ENCODE results near the gene TMEM101. TPM values are rescaled to one million over a fixed set of nuclear protein-coding genes. Genes with fewer than 3 reads are reported as not detected.

TMEM101 gene
- total and polyA plus RNA-seq, 2 donors (not counting 1 experiment from before 2014, with no cell fraction given), result 16.3 to 25.3 TPM

GRCh38 chr17:44000871-44001460 lies 13.8 kb downstream of the TMEM101 start:
- ATAC-seq (ENCODE audit: low read depth), result no peak
- Histone ChIP-seq H3K4me3 (ENCODE audit: control extremely low read depth in 1 of 5, extremely low read depth in 1 of 5, insufficient read depth in 1 of 5, low read depth in 2 of 5, low read length in 4 of 5) (no peak overlapping the region), H4K20me1 (ENCODE audit: control insufficient read depth, insufficient read depth, low read length, poor library complexity, severe bottlenecking) (no peaks in the 10 kb centered on the region), H3K4me1 (ENCODE audit: control insufficient read depth in 2 of 2, insufficient read depth in 2 of 2, low read length in 2 of 2) (peaks cover 17 to 18% of the 10 kb centered on the region in 2 donors), H3K9me3 (ENCODE audit: control extremely low read depth in 1 of 3, control insufficient read depth in 2 of 3, insufficient read depth in 1 of 3, low read length in 2 of 3) (peaks cover 0 to 12% (median 0%) of the 10 kb centered on the region in 3 donors), H3K36me3 (replicated peaks in 1 of 2; ENCODE audit: control extremely low read depth in 1 of 2, control insufficient read depth in 1 of 2, extremely low read depth in 1 of 2, insufficient read depth in 2 of 2, low read length in 1 of 2) (no peaks in the 10 kb centered on the region), H3K79me2 (ENCODE audit: control insufficient read depth, insufficient read depth, low read length) (no peaks in the 10 kb centered on the region), H3K4me2 (replicated peaks; ENCODE audit: low read depth, low read length, poor library complexity, severe bottlenecking) (no peak overlapping the region), H3K9ac (ENCODE audit: low read length) (no peak overlapping the region), H3K27ac (ENCODE audit: low read length in 2 of 2) (no peak overlapping the region), H3K27me3 (replicated peaks in 1 of 4; ENCODE audit: control extremely low read depth in 1 of 4, control insufficient read depth in 3 of 4, insufficient read depth in 4 of 4, low read length in 3 of 4) (peaks cover 0 to 24% (median 10%) of the 10 kb centered on the region in 4 experiments), H2AFZ (ENCODE audit: insufficient read depth, low read depth, low read length, poor library complexity, severe bottlenecking) (no peak overlapping the region)
- no peak for TF ChIP-seq CTCF (IDR thresholded peaks at IDR 0.05)
- no peak for TF ChIP-seq EZH2 (IDR thresholded peaks at IDR 0.05; ENCODE audit: borderline replicate concordance, insufficient read depth, low read depth, low read length, poor library complexity, severe bottlenecking)
- Mint-ChIP-seq H3K27me3 (peaks cover 22% of the 10 kb centered on the region), H3K4me3 (no peak overlapping the region), H3K9me3 (ENCODE audit: insufficient read depth) (no peaks in the 10 kb centered on the region), H3K4me1 (peaks cover 11% of the 10 kb centered on the region), H3K27ac (no peak overlapping the region)
- intact Hi-C loops (cut with micrococcal nuclease), result no loop called here
- 89% methylated on average over 5 of the region's 6 CpGs for WGBS (ENCODE audit: insufficient coverage)
- DNase-seq, result no peak
- ChIA-PET CTCF (no interaction called here), POLR2A (no interaction called here)

GRCh38 chr17:44000141-44000860 lies 14.5 kb downstream of the TMEM101 start:
- CTCF ChIA-PET, result interaction anchor here (0.7 kb wide), 1 partner anchor 863 kb away, joined by 3 read pairs; no protein-coding TSS in a partner anchor
- H3K27me3 Mint-ChIP-seq, result peaks cover 23% of the 10 kb centered on the region

More at GRCh38 chr17:44000141-44000860, 14.5 kb downstream of the TMEM101 start:
- DNase-seq (no peak), ATAC-seq (ENCODE audit: low read depth) (no peak)
- Mint-ChIP-seq H3K4me1 (peaks cover 8% of the 10 kb centered on the region), H3K4me3 (no peak overlapping the region), H3K27ac (no peak overlapping the region), H3K9me3 (ENCODE audit: insufficient read depth) (no peaks in the 10 kb centered on the region)
- H3K36me3 ChIP-seq (replicated peaks in 1 of 2; ENCODE audit: control extremely low read depth in 1 of 2, control insufficient read depth in 1 of 2, extremely low read depth in 1 of 2, insufficient read depth in 2 of 2, low read length in 1 of 2), result no peaks in the 10 kb centered on the region
- no peaks in the 10 kb centered on the region for H3K79me2 ChIP-seq (ENCODE audit: control insufficient read depth, insufficient read depth, low read length)
- H4K20me1 ChIP-seq (ENCODE audit: control insufficient read depth, insufficient read depth, low read length, poor library complexity, severe bottlenecking), result no peaks in the 10 kb centered on the region
- H3K27me3 ChIP-seq (replicated peaks in 1 of 4; ENCODE audit: control extremely low read depth in 1 of 4, control insufficient read depth in 3 of 4, insufficient read depth in 4 of 4, low read length in 3 of 4), result peaks cover 0 to 23% (median 7%) of the 10 kb centered on the region in 4 experiments
- H3K4me3 ChIP-seq (ENCODE audit: control extremely low read depth in 1 of 5, extremely low read depth in 1 of 5, insufficient read depth in 1 of 5, low read depth in 2 of 5, low read length in 4 of 5), result no peak overlapping the region
- TF ChIP-seq EZH2 (IDR thresholded peaks at IDR 0.05; ENCODE audit: borderline replicate concordance, insufficient read depth, low read depth, low read length, poor library complexity, severe bottlenecking), result no peak
- H3K9me3 ChIP-seq (ENCODE audit: control extremely low read depth in 1 of 3, control insufficient read depth in 2 of 3, insufficient read depth in 1 of 3, low read length in 2 of 3), result peaks cover 0 to 5% (median 0%) of the 10 kb centered on the region in 3 donors
- no peak overlapping the region for H3K9ac ChIP-seq (ENCODE audit: low read length)
- POLR2A ChIA-PET, result no interaction called here
- peaks cover 10 to 12% of the 10 kb centered on the region in 2 donors for H3K4me1 ChIP-seq (ENCODE audit: control insufficient read depth in 2 of 2, insufficient read depth in 2 of 2, low read length in 2 of 2)
- no peak overlapping the region for H3K4me2 ChIP-seq (replicated peaks; ENCODE audit: low read depth, low read length, poor library complexity, severe bottlenecking)
- 91% methylated on average over 12 of the region's 12 CpGs for WGBS (ENCODE audit: insufficient coverage)
- no peak overlapping the region for H3K27ac ChIP-seq (ENCODE audit: low read length in 2 of 2)
- H2AFZ ChIP-seq (ENCODE audit: insufficient read depth, low read depth, low read length, poor library complexity, severe bottlenecking), result no peak overlapping the region
- intact Hi-C loops (cut with micrococcal nuclease), result no loop called here

Data from B cell (primary cell).